ENCODE measurements around the gene PPP1R1C. TPM values are rescaled to one million over a fixed set of nuclear protein-coding genes. Genes with fewer than 3 reads are reported as not detected.

PPP1R1C gene
- total RNA-seq, 3 donors from 2014 or later (not counting 1 experiment from before 2014, with no cell fraction given) = not detected

DNA sequence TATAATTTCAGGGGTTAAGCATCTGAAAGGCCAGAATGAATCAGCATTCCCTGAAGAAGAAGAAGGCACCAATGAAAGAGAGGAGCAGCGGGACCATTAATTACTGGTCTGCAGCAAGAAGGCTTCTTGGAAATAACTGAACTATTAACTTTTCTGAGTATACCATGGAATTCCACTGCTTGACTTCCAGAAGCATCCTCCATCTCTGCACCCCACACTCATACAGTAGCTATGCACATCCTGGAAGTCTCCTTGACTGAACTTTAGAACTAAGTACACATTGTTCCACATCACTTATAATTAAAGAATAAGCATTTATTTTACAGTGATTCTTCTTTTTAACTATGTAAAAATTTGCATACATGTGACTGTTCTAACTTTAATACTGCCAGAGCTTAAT is 131.5 kb downstream of the PPP1R1C start:
- H3K4me1 ChIP-seq (ENCODE audit: control insufficient read depth, insufficient read depth, low read length) = no peaks in the 10 kb centered on the region
- no peaks in the 10 kb centered on the region for H3K27me3 Mint-ChIP-seq (ENCODE audit: low read depth in 2 of 2)
- H3K4me1 Mint-ChIP-seq = no peaks in the 10 kb centered on the region
- H3K27me3 ChIP-seq (ENCODE audit: control insufficient read depth, insufficient read depth, low read length) = no peaks in the 10 kb centered on the region
- TF ChIP-seq, protein P1, sequence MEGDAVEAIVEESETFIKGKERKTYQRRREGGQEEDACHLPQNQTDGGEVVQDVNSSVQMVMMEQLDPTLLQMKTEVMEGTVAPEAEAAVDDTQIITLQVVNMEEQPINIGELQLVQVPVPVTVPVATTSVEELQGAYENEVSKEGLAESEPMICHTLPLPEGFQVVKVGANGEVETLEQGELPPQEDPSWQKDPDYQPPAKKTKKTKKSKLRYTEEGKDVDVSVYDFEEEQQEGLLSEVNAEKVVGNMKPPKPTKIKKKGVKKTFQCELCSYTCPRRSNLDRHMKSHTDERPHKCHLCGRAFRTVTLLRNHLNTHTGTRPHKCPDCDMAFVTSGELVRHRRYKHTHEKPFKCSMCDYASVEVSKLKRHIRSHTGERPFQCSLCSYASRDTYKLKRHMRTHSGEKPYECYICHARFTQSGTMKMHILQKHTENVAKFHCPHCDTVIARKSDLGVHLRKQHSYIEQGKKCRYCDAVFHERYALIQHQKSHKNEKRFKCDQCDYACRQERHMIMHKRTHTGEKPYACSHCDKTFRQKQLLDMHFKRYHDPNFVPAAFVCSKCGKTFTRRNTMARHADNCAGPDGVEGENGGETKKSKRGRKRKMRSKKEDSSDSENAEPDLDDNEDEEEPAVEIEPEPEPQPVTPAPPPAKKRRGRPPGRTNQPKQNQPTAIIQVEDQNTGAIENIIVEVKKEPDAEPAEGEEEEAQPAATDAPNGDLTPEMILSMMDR (IDR thresholded peaks at IDR 0.05) = no peak
- no peaks in the 10 kb centered on the region for H3K9me3 ChIP-seq (ENCODE audit: control insufficient read depth, insufficient read depth, low read length)
- WGBS (ENCODE audit: insufficient coverage) = 94% methylated on average over 1 of the region's 1 CpG
- no peaks in the 10 kb centered on the region for H3K36me3 Mint-ChIP-seq
- no peak overlapping the region for H3K27ac ChIP-seq (ENCODE audit: low read length)
- intact Hi-C loops (cut with micrococcal nuclease) = no loop called here
- no peak overlapping the region for H3K27ac Mint-ChIP-seq
- H3K4me3 ChIP-seq (ENCODE audit: low read length) = no peak overlapping the region
- H3K36me3 ChIP-seq (ENCODE audit: control insufficient read depth, insufficient read depth, low read length) = no peaks in the 10 kb centered on the region
- DNase-seq = no peak
- no peak overlapping the region for H3K4me3 Mint-ChIP-seq
- H3K9me3 Mint-ChIP-seq = peaks cover 4% of the 10 kb centered on the region in 2 donors
- ATAC-seq = no peak

DNA sequence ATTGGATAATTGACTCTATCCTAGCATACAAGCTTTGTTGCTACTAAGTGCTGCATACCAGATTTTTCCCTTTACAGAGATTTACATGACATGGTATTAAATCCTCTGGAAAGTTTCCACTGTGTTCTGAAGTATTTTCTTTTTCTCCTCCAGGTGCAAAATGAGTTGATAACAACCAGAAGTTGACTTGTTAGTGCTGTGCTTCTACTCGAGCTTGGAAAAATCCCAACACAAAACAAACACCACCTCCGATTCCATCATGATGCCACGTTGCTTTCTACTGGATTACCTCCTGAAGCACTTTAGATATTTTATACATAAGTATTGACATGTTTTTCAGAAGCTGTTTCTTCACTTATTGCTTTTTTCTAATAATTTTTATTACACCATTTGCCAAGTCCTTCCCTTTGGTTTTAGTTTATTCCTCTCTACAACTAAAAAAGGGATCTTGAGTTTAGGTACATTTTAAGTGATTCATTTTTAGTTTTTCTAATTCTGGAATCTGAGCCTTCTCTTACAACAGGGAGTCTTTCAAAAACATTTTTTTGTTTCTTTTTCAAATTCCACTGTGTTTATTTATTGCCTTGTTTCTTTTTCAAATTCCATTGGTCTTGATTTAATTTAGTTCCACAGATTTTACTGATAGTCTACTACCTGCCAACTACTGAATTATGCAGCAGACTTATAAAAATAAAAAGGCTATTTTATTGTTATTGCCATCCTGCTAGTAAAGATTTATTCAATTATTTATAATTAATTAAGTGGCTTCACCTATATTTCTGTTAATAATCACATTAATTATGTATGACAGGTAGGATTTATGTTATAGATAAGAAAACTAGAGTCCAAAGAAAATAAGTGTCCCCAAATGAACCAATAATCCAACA is 143.4 kb downstream of the PPP1R1C start:
- Histone ChIP-seq H3K4me3 (ENCODE audit: low read length) (no peak overlapping the region), H3K36me3 (ENCODE audit: control insufficient read depth, insufficient read depth, low read length) (no peaks in the 10 kb centered on the region), H3K9me3 (ENCODE audit: control insufficient read depth, insufficient read depth, low read length) (no peaks in the 10 kb centered on the region), H3K27me3 (ENCODE audit: control insufficient read depth, insufficient read depth, low read length) (no peaks in the 10 kb centered on the region), H3K4me1 (ENCODE audit: control insufficient read depth, insufficient read depth, low read length) (no peaks in the 10 kb centered on the region), H3K27ac (ENCODE audit: low read length) (no peak overlapping the region)
- H3K36me3 Mint-ChIP-seq = no peaks in the 10 kb centered on the region
- H3K4me3 Mint-ChIP-seq = no peak overlapping the region
- ATAC-seq (no peak), DNase-seq (no peak)
- TF ChIP-seq, protein P1 (IDR thresholded peaks at IDR 0.05) = no peak
- no peaks in the 10 kb centered on the region for H3K4me1 Mint-ChIP-seq
- peaks cover 2 to 4% of the 10 kb centered on the region in 2 donors for H3K9me3 Mint-ChIP-seq
- peaks cover 0 to 3% of the 10 kb centered on the region in 2 donors for H3K27me3 Mint-ChIP-seq (ENCODE audit: low read depth in 2 of 2)
- H3K27ac Mint-ChIP-seq = no peak overlapping the region
- intact Hi-C loops (cut with micrococcal nuclease) = no loop called here
- 76% methylated on average over 3 of the region's 3 CpGs for WGBS (ENCODE audit: insufficient coverage)

DNA sequence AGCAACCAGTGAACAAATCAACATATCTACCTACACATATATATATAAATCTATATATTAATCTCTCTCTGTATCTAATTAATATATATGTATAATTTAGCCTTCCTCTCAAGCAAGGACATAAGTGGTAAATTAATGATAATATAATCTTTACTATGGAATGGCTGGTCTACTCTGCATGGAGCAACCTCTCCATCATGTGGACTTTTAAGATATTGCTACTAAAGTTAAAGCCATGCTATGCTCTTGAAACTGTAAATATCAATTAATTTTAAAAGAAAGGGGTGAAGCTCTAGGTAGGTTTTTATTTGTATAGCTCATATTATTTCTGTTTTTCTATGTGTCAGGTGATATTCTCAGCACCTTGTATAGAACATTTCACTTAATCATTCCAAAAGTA is 147.0 kb downstream of the PPP1R1C start:
- no peak for ATAC-seq
- H3K27me3 Mint-ChIP-seq (ENCODE audit: low read depth in 2 of 2) = no peaks in the 10 kb centered on the region

More for the DNA sequence above, 147.0 kb downstream of the PPP1R1C start:
- H3K36me3 ChIP-seq (ENCODE audit: control insufficient read depth, insufficient read depth, low read length) = no peaks in the 10 kb centered on the region
- intact Hi-C loops (cut with micrococcal nuclease) = no loop called here
- TF ChIP-seq, protein P1 (IDR thresholded peaks at IDR 0.05) = no peak
- Mint-ChIP-seq H3K9me3 (no peaks in the 10 kb centered on the region), H3K4me1 (no peaks in the 10 kb centered on the region), H3K4me3 (no peak overlapping the region), H3K27ac (no peak overlapping the region), H3K36me3 (no peaks in the 10 kb centered on the region)
- H3K4me1 ChIP-seq (ENCODE audit: control insufficient read depth, insufficient read depth, low read length) = no peaks in the 10 kb centered on the region
- DNase-seq = no peak
- no peaks in the 10 kb centered on the region for H3K9me3 ChIP-seq (ENCODE audit: control insufficient read depth, insufficient read depth, low read length)
- H3K27ac ChIP-seq (ENCODE audit: low read length) = no peak overlapping the region
- no peaks in the 10 kb centered on the region for H3K27me3 ChIP-seq (ENCODE audit: control insufficient read depth, insufficient read depth, low read length)
- no peak overlapping the region for H3K4me3 ChIP-seq (ENCODE audit: low read length)

Measured in natural killer cell (primary cell).